GM13976 (cell line): ENCODE results near the gene FRMD4A.

ENCODE experiments used
- DNase-seq: peaks from one replicate; pipeline ENCODE4 v3.0.0; 2012; ENCODE audit warnings: low spot score
- CTCF ChIP-seq: IDR thresholded peaks from 2 replicates; pipeline ENCODE4 v1.5.1; 2012; ENCODE audit warnings: borderline replicate concordance, mild to moderate bottlenecking; ENCODE audit not compliant: insufficient read depth; ENCODE audit errors: extremely low read depth, missing control alignments, control extremely low read depth
- in situ Hi-C: fragments of 300-500 bp; cut with MboI; formaldehyde crosslinking; loops from one replicate; pipeline ENCODE4 v1.12.0; 2022; ENCODE audit warnings: low sequenced_read_pairs, mixed read lengths, inconsistent platforms; ENCODE audit not compliant: unreplicated experiment

FRMD4A gene

DNA sequence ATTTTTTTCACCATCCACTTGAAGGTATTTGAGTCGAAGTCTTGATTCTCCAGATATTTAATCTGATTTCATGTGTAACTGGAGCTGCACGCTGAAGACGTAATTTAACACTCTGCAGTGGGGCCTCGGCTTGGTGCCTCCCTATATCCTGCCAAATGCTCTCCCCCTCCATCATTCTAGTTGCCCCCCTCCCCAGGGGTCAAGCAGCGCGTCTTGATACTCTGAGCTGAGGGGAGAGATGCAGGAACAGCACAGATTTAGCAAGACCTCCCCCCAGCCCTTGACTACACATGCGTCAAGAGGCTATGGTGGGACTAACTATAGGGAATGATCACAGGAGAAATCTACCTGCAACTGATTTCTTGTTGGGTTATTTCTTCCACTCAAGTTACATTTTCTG lies 658.2 kb downstream of the FRMD4A start:
- in situ Hi-C loops = no loop called here
- TF ChIP-seq CTCF = no peak
- no peak for DNase-seq

DNA sequence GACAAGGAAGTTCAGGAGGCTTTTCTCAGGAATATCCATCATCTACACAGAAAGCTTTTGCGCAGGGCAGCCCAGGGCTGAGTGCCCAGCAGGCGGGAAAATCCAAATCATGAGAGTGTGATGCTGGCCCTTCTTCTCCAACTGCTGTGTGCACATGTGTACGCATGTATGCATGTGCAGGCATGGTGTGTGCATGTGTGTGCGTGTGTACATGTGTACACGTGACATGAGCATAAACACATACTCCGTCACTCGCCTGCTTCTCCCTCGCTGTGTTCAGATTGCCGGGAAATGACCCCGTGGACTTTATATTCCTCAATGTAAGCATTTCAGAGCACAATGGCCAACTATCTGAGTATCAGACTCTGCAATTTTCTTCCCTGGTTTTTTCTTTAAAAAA lies 658.8 kb downstream of the FRMD4A start:
- no peak for TF ChIP-seq CTCF
- in situ Hi-C loops = no loop called here

DNA sequence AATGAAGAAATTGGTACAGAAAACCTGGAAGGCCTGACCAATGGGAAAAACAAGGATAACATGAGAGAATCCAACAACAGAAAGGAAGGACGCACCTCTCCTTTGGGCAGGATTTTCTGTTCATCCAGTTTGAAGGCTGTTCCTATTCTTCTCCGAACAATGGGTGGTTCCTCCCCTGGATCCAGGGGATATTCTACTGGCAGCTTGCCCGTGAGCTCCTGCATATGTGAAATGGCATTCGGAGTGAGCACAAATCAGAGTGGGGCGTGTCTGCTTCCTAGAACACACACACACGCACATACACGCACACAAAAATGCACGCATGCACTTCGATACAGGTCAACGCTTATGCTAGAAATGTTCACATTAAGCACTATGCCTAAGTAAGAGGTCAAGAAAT lies 660.4 kb downstream of the FRMD4A start:
- TF ChIP-seq CTCF = no peak
- DNase-seq = no peak
- in situ Hi-C loops = no loop called here

More for the DNA sequence above, 658.8 kb downstream of the FRMD4A start:
- no peak for DNase-seq

DNA sequence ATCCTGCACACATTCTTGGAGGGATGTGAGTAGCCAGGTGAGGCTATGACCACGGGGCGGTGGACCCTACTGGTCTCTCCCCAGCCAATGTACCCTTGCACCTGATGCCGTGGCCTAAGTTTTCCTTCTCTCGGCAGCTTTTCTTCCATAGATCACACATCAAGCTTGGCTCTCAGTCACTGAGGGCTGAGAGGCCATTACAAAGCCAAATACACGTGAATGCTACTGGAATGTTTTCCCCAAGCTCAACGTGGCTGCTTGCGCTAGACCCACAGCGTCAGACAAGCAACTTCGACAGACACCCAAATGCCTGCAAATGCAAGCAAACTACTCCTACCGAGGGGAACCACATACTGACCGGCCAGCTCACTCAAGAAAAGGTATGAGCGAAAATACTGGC lies 660.8 kb downstream of the FRMD4A start:
- TF ChIP-seq CTCF = no peak
- in situ Hi-C loops = no loop called here
- DNase-seq = no peak

DNA sequence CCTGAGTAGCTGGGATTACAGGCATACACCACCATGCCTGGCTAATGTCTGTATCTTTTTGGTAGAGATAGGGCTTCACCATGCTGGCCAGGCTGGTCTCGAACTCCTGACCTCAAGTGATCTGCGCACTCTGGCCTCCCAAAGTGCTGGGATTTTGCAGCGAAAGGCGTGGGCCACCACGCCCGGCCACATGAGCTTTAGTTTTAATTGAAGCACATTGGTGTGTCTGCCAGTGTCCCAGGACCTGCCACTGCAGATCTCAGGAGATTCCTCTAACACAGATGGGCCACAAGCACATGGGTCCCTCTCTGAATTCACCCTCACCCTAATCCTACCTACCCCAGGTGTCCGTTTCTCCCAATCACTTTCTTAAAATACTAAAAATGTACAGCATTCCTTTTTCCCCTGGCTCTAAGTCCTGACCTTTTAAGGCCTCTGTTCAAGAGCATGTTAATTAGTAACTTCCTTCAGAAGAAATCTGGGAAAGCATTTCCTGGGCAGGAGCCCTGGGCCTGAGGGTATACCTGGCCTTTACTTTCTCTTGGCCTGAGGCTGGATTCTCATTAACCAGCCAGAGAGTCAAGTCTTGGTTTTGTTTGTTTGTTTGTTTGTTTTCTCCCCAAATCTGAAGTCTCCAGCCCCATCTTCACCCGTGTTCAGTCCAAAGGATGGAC lies 661.4 kb downstream of the FRMD4A start:
- TF ChIP-seq CTCF = no peak
- in situ Hi-C loops = no loop called here
- DNase-seq = no peak

DNA sequence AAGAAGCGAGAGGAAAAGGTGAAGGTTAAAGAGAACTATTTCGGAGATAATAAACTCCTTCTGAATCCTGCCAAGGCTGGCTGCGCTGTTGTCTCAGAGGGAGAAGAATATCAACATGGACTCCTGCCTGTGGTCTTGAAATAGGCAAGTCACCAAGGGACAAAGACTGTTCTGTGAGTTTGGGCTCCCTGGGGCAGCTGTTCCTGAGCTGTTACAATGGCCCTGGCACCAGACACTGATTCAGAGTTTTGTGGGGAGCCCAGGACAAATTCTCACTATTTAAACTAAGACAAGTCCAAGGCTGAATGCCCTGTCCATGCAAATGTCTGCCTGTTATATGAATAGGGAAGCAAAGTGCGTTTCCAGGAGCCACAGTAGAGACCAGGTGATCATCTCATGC lies 662.6 kb downstream of the FRMD4A start:
- DNase-seq = no peak
- in situ Hi-C loops = no loop called here

More for the DNA sequence above, 662.6 kb downstream of the FRMD4A start:
- TF ChIP-seq CTCF = no peak
